PFSK-1 (cell line): Measurements from ENCODE around the gene FGF9.

Source experiments
- FOXP2 ChIP-seq: optimal IDR thresholded peaks from 2 replicates; pipeline ENCODE3; 2011; ENCODE audit warnings: borderline replicate concordance, control low read depth, inconsistent platforms; ENCODE audit not compliant: insufficient read depth; ENCODE audit errors: extremely low read length, extremely low read depth
- POLR2AphosphoS5 ChIP-seq: IDR thresholded peaks from 2 replicates; pipeline ENCODE4 v1.6.1; 2012; ENCODE audit warnings: low read depth, mild to moderate bottlenecking, control low read depth, low read length, moderate library complexity
- SIN3A ChIP-seq: IDR thresholded peaks from 2 replicates; pipeline ENCODE4 v1.6.1; 2012; ENCODE audit warnings: mild to moderate bottlenecking, low read length, moderate library complexity, borderline replicate concordance; ENCODE audit not compliant: insufficient read depth
- TAF1 ChIP-seq: IDR thresholded peaks from 2 replicates; pipeline ENCODE4 v1.6.1; 2012; ENCODE audit warnings: low read length, control low read depth, borderline replicate concordance; ENCODE audit not compliant: insufficient read depth

- no peak for TF ChIP-seq SIN3A
- TF ChIP-seq POLR2AphosphoS5 = no peak
- TF ChIP-seq FOXP2 = no peak
- TF ChIP-seq TAF1 = no peak
Observed at GRCh38 chr13:21698817-21699679, 28.2 kb downstream of the FGF9 start.
